Stimulated activated CD4-positive, alpha-beta T cell treated with anti-CD3 and anti-CD28 coated beads, Interleukin-12 subunit alpha, Interleukin-12 subunit beta, amount 100 ng/mL, for 24 hours (primary cell): ENCODE measurements around the gene SMAD7.

ENCODE experiments used
- DNase-seq, 2 experiments: peaks; one replicate each; pipeline ENCODE4 v3.0.0-alpha.2; 2020; ENCODE audit warnings: low read depth in 2 of 2

The SMAD7 gene

GRCh38 chr18:48944634-48945033, 6.1 kb downstream of the SMAD7 start:
- DNase-seq, result no peak

DNA sequence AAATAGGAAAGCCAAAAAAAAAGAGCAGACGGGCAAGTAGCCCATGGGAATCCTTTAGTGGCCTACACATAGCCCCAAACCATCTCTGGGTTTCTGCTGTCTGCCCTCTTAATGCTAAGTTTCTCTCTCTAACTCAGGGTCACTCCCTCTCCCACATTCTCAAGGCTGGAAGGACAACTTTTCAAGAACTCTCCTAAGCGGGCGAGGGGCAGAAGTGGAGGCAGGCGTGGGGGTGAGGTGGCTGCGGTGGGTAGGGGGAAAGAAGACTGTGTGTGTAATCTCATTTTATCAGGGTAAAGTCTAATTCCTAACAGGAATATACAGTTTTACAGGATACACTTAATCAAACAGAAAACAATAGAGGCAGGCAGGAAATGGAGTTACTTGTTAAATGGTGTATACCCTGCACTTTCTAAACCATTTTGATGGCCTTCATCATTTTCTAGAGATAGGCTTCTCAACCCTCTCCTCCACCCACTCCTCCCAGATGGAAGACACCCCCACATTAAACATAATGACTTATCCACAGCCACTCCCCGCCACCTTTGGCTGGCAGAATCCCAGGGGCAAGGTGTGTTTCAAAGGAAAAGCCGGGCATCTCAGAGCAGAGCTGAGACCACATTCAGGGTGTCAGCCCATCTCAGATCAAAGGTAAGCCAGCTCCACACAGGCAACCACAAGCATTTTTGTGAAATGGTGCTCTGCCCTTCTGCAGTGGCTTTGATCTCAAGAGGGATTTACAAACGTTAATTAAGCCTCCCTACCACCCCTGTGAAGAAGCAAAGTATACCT, 6.8 kb downstream of the SMAD7 start:
- DNase-seq, result no peak

- no peak for DNase-seq
These were observed 7.4 kb downstream of the SMAD7 start for GRCh38 chr18:48943333-48943732.

GRCh38 chr18:48942554-48943261, 8.1 kb downstream of the SMAD7 start:
- DNase-seq, result no peak

- DNase-seq, result no peak
These were observed 8.7 kb downstream of the SMAD7 start for GRCh38 chr18:48942086-48942485.

GRCh38 chr18:48941672-48942071, 9.1 kb downstream of the SMAD7 start:
- no peak for DNase-seq

DNA sequence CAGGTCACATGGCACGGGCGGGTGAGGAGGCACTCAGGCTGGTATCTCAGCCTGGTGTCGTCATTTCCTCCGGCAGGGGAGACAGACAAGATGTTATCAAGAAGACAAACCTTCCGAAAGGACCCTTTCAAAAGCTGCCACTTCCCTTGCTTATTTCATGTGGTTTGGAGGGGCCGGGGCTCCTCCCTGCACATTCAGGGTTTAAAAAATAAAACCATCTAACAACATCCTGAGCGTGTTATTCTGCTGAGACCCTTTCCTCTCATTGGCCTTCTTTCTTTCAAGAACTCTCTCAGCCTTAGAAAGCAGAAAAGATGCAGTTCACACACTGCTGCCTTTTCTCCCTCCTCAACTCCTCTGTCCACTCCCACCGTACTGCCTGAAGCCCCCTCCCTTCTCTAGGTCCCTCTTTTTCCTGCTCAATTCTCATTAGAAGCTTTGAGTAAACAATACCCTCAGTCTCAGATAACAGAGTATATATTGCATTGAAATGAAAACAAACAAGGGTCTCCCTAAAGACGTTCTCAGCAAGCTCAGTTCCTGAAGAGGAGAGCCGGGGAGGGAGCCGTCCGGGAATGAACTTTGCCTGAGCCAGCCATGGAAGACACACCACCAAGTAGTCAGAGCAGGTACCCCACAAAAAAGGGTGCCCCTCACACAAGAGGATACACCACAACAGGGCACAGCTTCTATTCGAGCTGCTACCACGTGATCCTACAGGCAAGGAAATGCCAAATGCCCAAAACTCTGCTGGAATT, 9.7 kb downstream of the SMAD7 start:
- DNase-seq, result no peak

- no peak for DNase-seq
These were observed 11.3 kb downstream of the SMAD7 start for GRCh38 chr18:48939205-48940097.

GRCh38 chr18:48938827-48939204, 11.9 kb downstream of the SMAD7 start:
- no peak for DNase-seq

GRCh38 chr18:48937869-48938750, 12.7 kb downstream of the SMAD7 start:
- DNase-seq, result no peak

- no peak for DNase-seq
These were observed 15.4 kb downstream of the SMAD7 start for GRCh38 chr18:48935433-48935774.

GRCh38 chr18:48934723-48935432, 15.9 kb downstream of the SMAD7 start:
- no peak for DNase-seq

DNA sequence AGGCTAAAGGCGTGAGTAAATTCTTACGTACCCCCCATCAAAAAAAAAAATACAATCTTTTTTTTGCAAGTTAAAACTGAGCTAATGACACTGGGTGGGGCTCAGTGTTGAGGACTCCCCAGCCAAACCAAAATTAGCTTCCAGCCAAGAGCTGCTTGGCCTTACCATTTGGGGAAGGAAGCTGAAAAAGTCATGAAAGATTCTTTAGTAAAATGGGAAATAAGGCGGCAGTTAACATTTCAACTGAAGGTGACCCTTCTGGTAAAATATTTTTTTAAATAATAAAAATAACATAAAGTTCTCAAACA, 16.4 kb downstream of the SMAD7 start:
- no peak for DNase-seq

DNA sequence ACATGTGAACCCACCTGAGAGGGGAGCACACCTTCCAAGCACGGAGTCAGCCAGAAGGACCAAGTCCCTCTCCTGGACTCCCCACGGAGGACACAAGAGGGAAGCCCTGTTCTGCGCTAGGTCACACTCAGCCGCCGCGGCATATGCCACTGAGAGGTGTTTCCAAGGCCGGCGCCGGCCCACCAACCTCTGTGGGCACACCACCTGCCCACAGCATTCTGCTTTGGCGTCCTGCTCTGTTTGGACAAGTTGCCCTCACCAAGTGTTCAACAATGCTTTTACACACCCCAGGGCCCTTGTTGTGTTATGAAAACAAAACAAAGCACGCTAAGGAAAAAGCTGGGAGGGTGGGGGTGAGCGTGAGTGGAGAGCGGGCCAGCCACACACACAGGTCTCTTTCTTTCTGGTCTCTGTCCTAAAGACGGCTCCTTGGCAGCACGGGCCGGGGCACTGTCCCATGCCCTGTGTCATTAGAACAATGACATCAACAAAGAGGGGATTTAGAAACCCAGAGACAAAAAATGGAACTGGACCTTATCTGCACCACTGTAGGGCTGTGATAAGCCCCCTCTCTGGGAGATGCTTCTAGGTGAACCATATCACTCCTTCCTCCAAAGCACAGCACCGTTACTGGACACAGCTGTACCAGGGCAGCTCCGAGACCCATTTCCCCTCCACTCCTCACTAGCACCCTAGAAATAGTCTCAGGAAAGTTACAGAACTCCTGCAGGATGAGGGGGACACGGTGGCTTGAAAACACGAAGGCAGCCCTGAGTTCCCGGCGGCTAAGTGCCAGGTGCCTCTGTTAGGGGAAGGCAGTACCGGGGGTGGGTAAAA, 17.0 kb downstream of the SMAD7 start:
- DNase-seq, result no peak

DNA sequence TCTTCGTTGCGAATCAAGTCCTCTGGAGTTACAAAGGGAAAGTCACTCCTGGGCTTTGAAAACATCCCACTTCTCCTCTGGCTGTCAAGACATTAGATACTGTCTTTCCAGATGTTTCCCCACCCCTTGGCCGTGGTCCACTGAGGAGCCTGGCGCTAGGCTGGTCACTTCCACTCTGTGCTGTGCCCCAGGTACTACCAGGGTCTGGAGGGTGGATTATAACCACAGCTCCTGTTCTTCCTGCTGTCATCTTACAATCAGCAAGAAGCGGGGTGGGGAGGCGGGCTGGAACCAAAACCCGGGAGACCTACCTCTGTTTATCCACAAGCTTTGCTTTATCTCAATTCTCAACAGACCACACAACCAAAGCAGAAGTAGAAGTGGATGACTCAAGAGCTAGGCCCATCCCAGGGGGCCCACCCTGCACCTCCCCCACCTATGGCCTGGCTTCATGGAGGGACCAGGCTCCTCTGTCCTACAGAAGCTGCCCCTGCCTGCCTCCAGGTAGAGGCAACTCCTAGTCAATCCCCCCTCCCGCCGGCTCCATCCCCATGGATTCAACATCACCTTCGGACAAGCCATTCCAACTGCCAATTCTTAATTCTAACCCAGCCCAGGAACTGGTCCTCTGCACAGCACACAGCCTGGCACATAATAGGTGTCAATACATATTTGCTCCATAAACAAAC, 17.8 kb downstream of the SMAD7 start:
- DNase-seq, result no peak

DNA sequence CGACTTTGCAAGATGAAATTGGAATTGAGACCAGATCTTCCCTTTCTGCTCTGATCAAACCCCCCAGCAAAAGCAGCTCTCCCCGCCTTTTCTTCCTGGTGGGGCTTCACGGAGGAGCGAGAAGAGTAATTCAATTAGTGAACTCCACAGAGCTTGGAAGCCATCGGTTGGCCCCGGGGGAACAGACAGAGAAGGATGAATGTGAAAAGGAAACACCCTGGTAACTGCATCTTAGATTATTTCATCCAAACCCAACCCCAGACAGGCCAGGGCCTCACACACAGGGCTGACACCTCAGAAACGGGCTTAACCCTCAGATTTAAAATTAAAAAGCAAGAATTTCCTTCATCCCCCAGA, 18.3 kb downstream of the SMAD7 start:
- no peak for DNase-seq

GRCh38 chr18:48931680-48932461, 18.9 kb downstream of the SMAD7 start:
- DNase-seq, result no peak

DNA sequence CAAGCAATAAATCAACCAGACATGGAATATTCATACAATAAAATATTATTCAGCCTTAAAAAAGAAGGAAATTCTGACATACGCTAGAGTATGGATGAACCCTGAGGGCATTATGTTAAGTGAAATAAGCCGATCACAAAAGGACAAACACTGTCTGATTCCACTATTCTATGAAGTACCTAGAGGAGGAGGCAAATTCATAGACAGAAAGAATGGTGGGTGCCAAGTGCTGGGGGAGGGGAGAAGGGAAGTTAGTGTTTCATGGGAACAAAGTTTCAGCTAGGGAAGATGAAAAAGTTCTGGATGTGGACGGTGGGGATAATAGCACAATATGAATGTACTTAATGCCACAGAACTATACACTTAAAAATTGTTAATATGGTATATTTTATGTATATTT, 19.8 kb downstream of the SMAD7 start:
- DNase-seq, result no peak
